HFFc6 (cell line): ENCODE data around the gene ZNF804A. TPM values are rescaled to one million over a fixed set of nuclear protein-coding genes. Genes with fewer than 3 reads are reported as not detected.

Experiments
- DNase-seq: peaks from one replicate; pipeline ENCODE4 v3.0.0-alpha.2; 2018
- H3K27ac Mint-ChIP-seq: 2 replicates; pipeline ENCODE4 v1.8.0; 2020; ENCODE audit warnings: mild to moderate bottlenecking, mixed read lengths
- H3K27me3 Mint-ChIP-seq: 2 replicates; pipeline ENCODE4 v1.8.0; 2021; ENCODE audit warnings: mild to moderate bottlenecking, moderate library complexity, mixed read lengths; ENCODE audit not compliant: insufficient read depth
- H3K36me3 Mint-ChIP-seq: 2 replicates; pipeline ENCODE4 v1.8.0; 2021; ENCODE audit warnings: low read depth, mixed read lengths
- H3K4me1 Mint-ChIP-seq: 2 replicates; pipeline ENCODE4 v1.8.0; 2020; ENCODE audit warnings: low read depth, mixed read lengths
- H3K4me3 Mint-ChIP-seq: 2 replicates; pipeline ENCODE4 v1.8.0; 2020; ENCODE audit warnings: mild to moderate bottlenecking, moderate library complexity, mixed read lengths
- H3K9me3 Mint-ChIP-seq: 2 replicates; pipeline ENCODE4 v1.8.0; 2020; ENCODE audit warnings: mild to moderate bottlenecking, mixed read lengths
- CTCF ChIP-seq: fragments of 200-600 bp; sonication (generic); IDR thresholded peaks from 2 replicates; pipeline ENCODE4 v1.5.0; 2021; ENCODE audit warnings: antibody characterized with exemption, mild to moderate bottlenecking
- total RNA-seq, 6 experiments: library from RNA; stranded (reverse); fragmentation: NEBNext Ultra II Directional; extraction: Animal tissue kit (Norgen Biotek cat#: 25700); gene quantifications; 2 replicates in 1 of 6; 3 replicates in 5 of 6; pipeline ENCODE4 v1.2.3, GENCODE V29; 2021

The ZNF804A gene
- total RNA-seq, 6 experiments from 2014 or later, result 0.03 to 0.13 (median 0.05) TPM; not detected in 1

DNA sequence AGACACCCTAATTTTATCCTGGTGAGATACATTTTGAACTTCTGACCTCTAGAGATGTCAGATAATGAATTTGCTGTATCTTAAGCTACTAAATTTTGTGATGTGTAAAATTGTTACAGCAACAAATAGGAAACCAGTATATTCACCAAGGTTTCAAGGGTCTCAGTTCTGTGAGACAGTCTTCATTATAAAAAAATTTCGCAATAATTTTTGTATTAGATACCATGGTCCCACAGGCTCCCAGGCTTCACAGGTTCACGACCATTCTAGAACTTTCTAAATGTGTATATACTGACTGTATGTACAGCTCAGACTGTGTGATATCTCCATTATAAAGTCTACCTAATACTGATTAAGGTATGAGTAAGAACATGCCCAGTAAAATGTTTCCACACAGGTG is 181.4 kb downstream of the ZNF804A start:
- no peaks in the 10 kb centered on the region for H3K36me3 Mint-ChIP-seq
- H3K4me1 Mint-ChIP-seq, result no peaks in the 10 kb centered on the region

DNA sequence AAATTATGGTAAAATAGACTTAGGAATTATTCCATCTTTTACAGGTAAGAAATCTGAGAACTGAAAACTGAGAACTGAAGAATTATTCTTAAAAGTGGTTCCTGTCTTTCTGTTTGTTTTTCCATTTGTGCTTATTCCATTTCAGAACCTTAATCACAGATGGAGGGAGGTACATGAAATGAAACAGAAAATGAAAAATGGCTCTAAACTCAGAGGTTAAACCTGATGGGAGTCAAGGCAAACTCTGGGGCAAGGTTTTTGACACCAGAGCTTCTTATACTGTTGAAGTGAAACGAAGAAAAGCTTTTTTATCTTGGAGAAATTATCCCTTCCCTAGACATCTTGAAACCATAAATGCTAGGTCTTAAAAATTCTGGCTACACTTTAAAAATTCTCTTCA is 182.1 kb downstream of the ZNF804A start:
- H3K27me3 Mint-ChIP-seq, result no peaks in the 10 kb centered on the region
- H3K4me1 Mint-ChIP-seq, result no peaks in the 10 kb centered on the region
- DNase-seq, result no peak
- peaks cover 31% of the 10 kb centered on the region for H3K9me3 Mint-ChIP-seq
- TF ChIP-seq CTCF, result no peak
- H3K36me3 Mint-ChIP-seq, result no peaks in the 10 kb centered on the region
- no peak overlapping the region for H3K4me3 Mint-ChIP-seq
- H3K27ac Mint-ChIP-seq, result no peak overlapping the region

More for the DNA sequence above, 181.4 kb downstream of the ZNF804A start:
- Mint-ChIP-seq H3K4me3 (no peak overlapping the region), H3K27me3 (no peaks in the 10 kb centered on the region), H3K9me3 (peaks cover 34% of the 10 kb centered on the region), H3K27ac (no peak overlapping the region)
- no peak for TF ChIP-seq CTCF
- DNase-seq, result no peak

- DNase-seq, result no peak
- Mint-ChIP-seq H3K4me1 (no peaks in the 10 kb centered on the region), H3K4me3 (no peak overlapping the region), H3K9me3 (peaks cover 31% of the 10 kb centered on the region), H3K27me3 (no peaks in the 10 kb centered on the region), H3K27ac (no peak overlapping the region), H3K36me3 (no peaks in the 10 kb centered on the region)
- no peak for TF ChIP-seq CTCF
These were observed 182.6 kb downstream of the ZNF804A start for GRCh38 chr2:184780944-184781343.

- no peaks in the 10 kb centered on the region for H3K36me3 Mint-ChIP-seq
- TF ChIP-seq CTCF, result no peak
- H3K9me3 Mint-ChIP-seq, result peaks cover 40% of the 10 kb centered on the region
- H3K4me1 Mint-ChIP-seq, result no peaks in the 10 kb centered on the region
- no peaks in the 10 kb centered on the region for H3K27me3 Mint-ChIP-seq
- H3K4me3 Mint-ChIP-seq, result no peak overlapping the region
- no peak for DNase-seq
- H3K27ac Mint-ChIP-seq, result no peak overlapping the region
These were observed 185.2 kb downstream of the ZNF804A start for GRCh38 chr2:184783576-184783975.

GRCh38 chr2:184793176-184793575 is 194.8 kb downstream of the ZNF804A start:
- no peaks in the 10 kb centered on the region; the same call in 1 of the 2 replicates for H3K27me3 Mint-ChIP-seq
- TF ChIP-seq CTCF, result no peak
- H3K9me3 Mint-ChIP-seq, result peaks cover 67% of the 10 kb centered on the region
- DNase-seq, result no peak
- H3K4me1 Mint-ChIP-seq, result no peaks in the 10 kb centered on the region
- no peaks in the 10 kb centered on the region for H3K36me3 Mint-ChIP-seq
- H3K4me3 Mint-ChIP-seq, result no peak overlapping the region
- H3K27ac Mint-ChIP-seq, result no peak overlapping the region

GRCh38 chr2:184799379-184799778 is 201.1 kb downstream of the ZNF804A start:
- no peaks in the 10 kb centered on the region for H3K4me1 Mint-ChIP-seq
- DNase-seq, result no peak
- no peaks in the 10 kb centered on the region for H3K36me3 Mint-ChIP-seq
- H3K27ac Mint-ChIP-seq, result no peak overlapping the region
- TF ChIP-seq CTCF, result no peak
- no peak overlapping the region for H3K4me3 Mint-ChIP-seq
- H3K27me3 Mint-ChIP-seq, result no peaks in the 10 kb centered on the region
- peaks cover 55% of the 10 kb centered on the region for H3K9me3 Mint-ChIP-seq
